Stimulated activated CD4-positive, alpha-beta T cell treated with anti-CD3 and anti-CD28 coated beads, Interleukin-1b, Interleukin-23, amount 100 ng/mL, for 24 hours (primary cell): ENCODE results near the gene PRICKLE3.

Experiments
- DNase-seq, 4 experiments: peaks; one replicate each; pipeline ENCODE4 v3.0.0-alpha.2; 2020; ENCODE audit warnings: low read depth in 4 of 4, low spot score in 1 of 4

Gene PRICKLE3

DNA sequence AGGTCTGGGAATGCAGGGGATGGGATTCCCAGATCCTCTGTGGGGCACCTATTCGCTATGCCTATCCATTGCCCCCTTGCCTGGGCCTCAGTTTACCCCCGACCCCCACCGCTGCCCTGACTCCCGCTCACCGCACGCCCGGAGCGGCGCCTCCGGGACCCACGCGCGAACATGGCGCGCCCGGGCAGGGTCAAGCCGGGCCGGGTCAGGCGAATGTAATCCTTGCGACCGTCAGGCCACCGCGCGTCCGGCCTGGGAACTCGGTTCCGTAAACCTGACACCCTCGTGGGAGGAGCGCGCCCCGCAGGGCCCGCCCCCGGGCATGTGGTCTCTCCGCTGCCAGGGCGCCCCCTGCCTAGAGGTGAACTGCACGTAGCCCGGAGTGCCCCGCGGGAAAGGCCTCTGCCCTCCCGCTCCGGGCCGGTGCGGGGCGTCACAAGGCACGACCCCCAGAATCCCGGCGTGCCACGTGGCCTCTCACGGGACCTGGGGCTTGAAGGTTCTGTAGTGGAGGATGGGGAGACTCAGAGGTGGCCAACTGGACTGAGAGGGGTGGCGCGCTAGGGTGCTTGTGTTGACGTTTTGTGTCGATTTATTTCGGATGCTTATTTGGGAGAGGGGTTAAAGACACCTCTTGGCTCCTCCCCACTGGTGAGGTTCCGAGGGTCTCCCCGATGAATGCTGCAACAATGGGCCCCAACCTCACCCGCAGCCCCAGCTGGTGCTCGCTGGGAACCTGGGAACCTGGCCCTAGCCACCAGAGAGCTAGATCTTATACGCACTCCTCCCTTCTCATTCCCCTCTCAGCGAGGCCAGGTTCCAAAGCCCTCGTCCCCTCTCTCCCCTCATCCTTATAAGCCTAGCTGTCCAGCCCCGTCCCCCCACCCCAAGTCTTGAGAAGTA is at the start of gene PRICKLE3:
PRICKLE3 (minus strand) TSS at position 249 of the 903 bp plus-strand sequence; CDS start at position 173, 76 bp downstream.
- peak in 2 of 4 experiments; percentile 53 to 75 for DNase-seq

DNA sequence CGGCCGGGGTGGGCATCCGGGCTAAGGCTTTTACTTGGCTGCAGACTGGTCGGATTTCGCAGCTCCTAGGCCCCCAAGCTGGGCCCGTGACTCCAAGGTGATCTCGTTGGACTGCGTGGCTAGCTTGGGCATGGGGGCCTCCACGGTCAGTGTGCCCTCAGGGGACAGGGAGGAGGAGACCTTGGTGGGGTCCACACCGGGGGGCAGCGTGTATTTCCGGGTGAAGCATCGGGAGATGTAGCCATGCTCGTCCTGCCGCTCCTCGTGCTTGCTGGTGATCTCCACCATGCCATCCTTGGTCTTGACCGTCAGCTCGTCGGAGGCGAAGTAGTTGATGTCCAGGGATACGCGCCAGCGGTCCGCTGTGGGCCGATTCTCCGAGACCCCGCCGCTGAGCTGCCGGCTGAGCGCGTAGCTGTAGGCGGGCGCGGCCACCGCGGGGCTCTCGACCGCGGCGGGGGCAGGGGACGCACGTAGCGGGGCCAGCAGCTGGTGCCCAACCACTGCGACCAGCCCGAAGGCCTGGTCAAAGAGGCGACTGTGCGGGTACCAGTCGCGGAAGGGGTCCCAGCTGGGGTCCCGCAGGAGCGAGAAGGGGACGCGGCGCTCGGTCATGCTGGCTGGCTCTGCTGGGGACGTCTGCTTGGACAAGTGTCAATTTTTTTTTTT is 47.8 kb upstream of the PRICKLE3 start:
- DNase-seq: no peak

DNA sequence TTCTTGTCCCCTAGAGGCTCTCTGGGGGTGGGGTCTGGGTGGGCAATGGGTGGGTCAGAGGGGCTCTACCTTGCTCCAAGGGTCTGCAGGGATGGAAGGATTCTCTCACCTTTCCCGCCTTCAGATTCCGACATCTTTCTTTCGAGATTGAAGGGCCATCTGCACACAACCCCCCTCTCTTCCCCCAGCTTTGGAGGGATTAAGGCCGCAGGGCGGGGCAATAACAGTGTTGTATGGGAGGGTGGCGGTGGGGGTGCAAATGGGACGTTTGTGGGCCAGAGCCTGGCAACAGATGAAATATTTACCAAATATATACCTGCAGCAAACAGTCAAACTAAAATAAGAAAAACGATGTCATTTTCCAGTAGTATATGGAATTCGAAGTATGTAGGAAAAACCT is 47.0 kb upstream of the PRICKLE3 start, which contains the start of gene CACNA1F:
CACNA1F (minus strand) TSS at position 165 of the 400 bp plus-strand sequence; CDS start at position 134, 31 bp downstream.
- no peak for DNase-seq

GRCh38 chrX:49232525-49232924 is 46.4 kb upstream of the PRICKLE3 start:
- no peak for DNase-seq

GRCh38 chrX:49231333-49232000 is 45.3 kb upstream of the PRICKLE3 start:
- no peak for DNase-seq

- DNase-seq: peak in 3 of 4 experiments; percentile 17 to 61 (median 18)
These were observed 44.5 kb upstream of the PRICKLE3 start for GRCh38 chrX:49230500-49231232.

- DNase-seq: no peak
These were observed 42.0 kb upstream of the PRICKLE3 start for GRCh38 chrX:49228185-49228584.

- DNase-seq: no peak
These were observed 41.6 kb upstream of the PRICKLE3 start for GRCh38 chrX:49227726-49228125.

- DNase-seq: no peak
These were observed 40.8 kb upstream of the PRICKLE3 start for GRCh38 chrX:49226946-49227345.

DNA sequence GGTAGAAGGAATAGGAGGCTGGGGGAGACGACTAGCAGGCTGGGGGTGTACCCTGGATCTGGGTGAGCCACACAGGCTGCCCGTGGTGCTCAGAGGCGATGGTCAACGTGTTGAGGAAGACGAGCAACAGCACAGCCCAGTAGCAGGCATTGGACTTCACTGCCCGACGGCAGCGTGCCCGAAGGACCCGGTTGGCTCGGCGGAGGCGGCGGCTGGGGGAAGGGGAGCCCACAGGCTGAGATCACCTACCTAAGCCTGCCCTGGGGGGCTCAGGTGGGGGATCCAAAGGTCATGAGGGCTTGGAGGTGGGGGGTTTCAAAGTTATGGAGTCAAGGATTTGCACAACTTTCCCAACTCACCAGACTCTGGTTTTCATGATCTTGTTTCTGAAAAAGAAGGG is 39.7 kb upstream of the PRICKLE3 start:
- DNase-seq: no peak

GRCh38 chrX:49221868-49222267 is 35.7 kb upstream of the PRICKLE3 start:
- DNase-seq: no peak

GRCh38 chrX:49220100-49220499 is 33.9 kb upstream of the PRICKLE3 start:
- no peak for DNase-seq

DNA sequence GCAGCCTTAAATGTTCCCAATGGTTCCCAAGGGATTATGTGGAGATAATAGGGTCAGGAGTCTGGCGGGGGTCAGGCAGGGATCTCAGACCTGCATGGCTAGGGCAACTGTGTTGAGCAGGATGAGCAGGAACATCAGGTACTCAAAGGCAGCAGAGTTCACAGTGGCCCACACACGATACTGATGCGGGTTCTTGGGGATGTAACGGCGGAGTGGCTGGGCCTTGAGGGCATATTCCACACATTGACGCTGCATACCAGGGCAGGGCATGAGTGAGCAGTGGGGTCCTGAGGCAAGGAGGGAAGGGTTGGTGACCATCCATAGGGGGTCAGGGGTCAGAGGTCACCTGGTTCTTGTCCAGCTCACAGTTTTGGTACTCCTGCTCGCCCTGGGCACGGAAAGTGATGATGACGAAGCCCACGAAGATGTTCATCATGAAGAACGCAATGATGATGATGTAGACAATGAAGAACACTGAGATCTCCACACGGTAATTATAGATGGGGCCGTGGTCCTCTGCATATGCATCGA is 28.9 kb upstream of the PRICKLE3 start:
- no peak for DNase-seq

- no peak for DNase-seq
These were observed 28.2 kb upstream of the PRICKLE3 start for GRCh38 chrX:49214416-49214815.

DNA sequence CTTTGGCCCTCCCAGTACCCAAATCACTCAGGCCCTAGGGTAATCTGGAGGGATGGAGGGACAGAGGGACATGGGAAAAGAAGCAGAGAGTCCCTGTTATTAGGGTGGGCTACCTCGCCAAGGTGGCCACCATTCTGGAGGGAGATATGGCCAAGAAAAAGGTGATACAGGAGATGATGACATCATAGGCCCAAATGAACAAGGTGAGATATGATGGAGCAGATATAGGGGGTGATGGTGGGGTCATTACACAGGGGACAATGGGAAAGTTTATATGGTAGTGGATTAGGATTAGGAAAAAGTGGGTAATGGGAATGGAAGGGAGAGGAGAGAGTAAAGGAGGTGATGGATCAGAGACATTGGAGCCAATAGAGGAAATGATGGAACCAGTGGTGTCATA is 26.7 kb upstream of the PRICKLE3 start:
- DNase-seq: no peak

- DNase-seq: no peak
These were observed 26.0 kb upstream of the PRICKLE3 start for GRCh38 chrX:49212209-49212608.

DNA sequence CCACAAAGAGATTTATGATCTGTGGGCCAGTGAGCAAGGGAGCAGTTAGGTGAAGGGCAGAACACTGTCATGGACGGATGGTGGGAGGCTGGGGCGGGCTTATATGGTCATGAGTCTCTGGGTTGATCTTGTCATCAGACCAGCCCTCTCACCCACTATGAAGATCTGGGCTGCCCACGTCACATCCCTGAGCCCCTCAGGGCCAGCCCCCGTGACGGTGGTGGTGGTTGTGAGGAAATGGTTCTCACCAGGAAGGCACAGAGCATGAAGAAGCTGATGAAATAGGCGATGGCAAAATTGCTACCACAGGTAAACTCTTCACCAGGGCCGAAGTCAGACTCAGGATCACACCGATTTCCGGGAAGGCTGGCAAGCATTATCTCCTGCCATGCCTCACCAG is 24.9 kb upstream of the PRICKLE3 start:
- no peak for DNase-seq

- no peak for DNase-seq
These were observed 24.2 kb upstream of the PRICKLE3 start for GRCh38 chrX:49210406-49210805.

GRCh38 chrX:49209434-49210251 is 23.5 kb upstream of the PRICKLE3 start:
- DNase-seq: no peak

DNA sequence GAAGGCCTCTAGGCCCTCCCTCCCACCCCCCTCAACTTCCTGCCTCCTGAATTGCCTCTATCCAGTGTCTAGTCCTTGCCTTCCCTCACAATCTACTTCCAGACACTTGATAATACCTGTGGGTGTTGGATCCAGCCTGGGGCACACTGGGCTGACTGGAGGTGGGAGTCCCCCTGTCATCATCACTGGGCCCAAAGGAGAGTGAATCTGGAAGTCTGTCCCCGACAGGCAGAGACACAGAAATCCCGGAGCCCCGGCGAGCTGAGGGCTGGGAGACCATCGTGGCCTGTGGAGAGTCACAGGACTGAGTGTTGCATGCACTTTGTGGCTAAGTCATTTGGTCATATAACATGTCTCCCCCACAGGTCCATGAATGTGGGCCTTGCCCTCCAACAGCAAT is 22.2 kb upstream of the PRICKLE3 start:
- no peak for DNase-seq
